ENCODE results near the gene ACAP3. TPM values are rescaled to one million over a fixed set of nuclear protein-coding genes. Genes with fewer than 3 reads are reported as not detected.

Gene ACAP3
- total and polyA plus RNA-seq, 4 experiments from 2014 or later = 5.4 to 65.6 (median 33.3) TPM

GRCh38 chr1:1273512-1274298 lies 34.0 kb downstream of the ACAP3 start, which contains the start of gene UBE2J2:
Gene UBE2J2 (minus strand): TSS chr1:1273854. CDS start chr1:1267992, 5,862 bp downstream.
- Histone ChIP-seq H3K27me3 (ENCODE audit: insufficient read depth, low read length) (no peaks in the 10 kb centered on the region), H3K9me3 (ENCODE audit: control insufficient read depth in 1 of 2, low read length in 2 of 2) (no peaks in the 10 kb centered on the region), H3K27ac (ENCODE audit: low read depth, low read length) (peak within 1 kb of the TSS; percentile 83), H3K36me3 (ENCODE audit: insufficient read depth, low read length) (no peaks in the 10 kb centered on the region), H3K4me3 (ENCODE audit: low read length in 2 of 2) (peak within 1 kb of the TSS; percentile 33 to 80), H3K4me1 (ENCODE audit: insufficient read depth, low read length) (peaks cover 43% of the 10 kb centered on the region)
- Mint-ChIP-seq H3K4me1 (peaks cover 22 to 40% (median 32%) of the 10 kb centered on the region in 4 donors), H3K27me3 (no peaks in the 10 kb centered on the region), H3K36me3 (peaks cover 5 to 19% of the 10 kb centered on the region in 2 donors), H3K9me3 (no peaks in the 10 kb centered on the region), H3K27ac (peak within 1 kb of the TSS; percentile 83 to 96 (median 89)), H3K4me3 (peak within 1 kb of the TSS; percentile 86 to 88 (median 87))
- intact Hi-C loops (cut with micrococcal nuclease) = loop anchor here (1.0 kb wide), 3 partner anchors 35 to 157 kb away; partner anchors contain the start of genes B3GALT6, C1orf159, PUSL1 and SDF4
- ChIA-PET POLR2A (ENCODE audit: partially characterized antibody) (interaction anchor here (0.9 to 1.8 kb wide), 10 partner anchors 17 to 342 kb away, joined by 3 to 10 read pairs (median 4); partner anchors contain the start of genes AURKAIP1, B3GALT6, MIB2 and SDF4), CTCF (ENCODE audit: partially characterized antibody) (interaction anchor here (1.4 kb wide), 1 partner anchor 151 kb away, joined by 3 read pairs; no protein-coding TSS in a partner anchor)
- peak; percentile 89 to 92 (median 90) for DNase-seq

GRCh38 chr1:1273209-1273511 lies 34.6 kb downstream of the ACAP3 start:
- Histone ChIP-seq H3K4me1 (ENCODE audit: insufficient read depth, low read length) (peaks cover 43% of the 10 kb centered on the region), H3K36me3 (ENCODE audit: insufficient read depth, low read length) (no peaks in the 10 kb centered on the region), H3K27ac (ENCODE audit: low read depth, low read length) (peak overlapping the region; percentile 83), H3K9me3 (ENCODE audit: control insufficient read depth in 1 of 2, low read length in 2 of 2) (no peaks in the 10 kb centered on the region), H3K27me3 (ENCODE audit: insufficient read depth, low read length) (no peaks in the 10 kb centered on the region), H3K4me3 (ENCODE audit: low read length in 2 of 2) (peak overlapping the region; percentile 33 to 80)
- Mint-ChIP-seq H3K9me3 (no peaks in the 10 kb centered on the region), H3K27ac (peak overlapping the region; percentile 83 to 96 (median 89)), H3K4me1 (peaks cover 22 to 43% (median 32%) of the 10 kb centered on the region in 4 donors), H3K4me3 (peak overlapping the region; percentile 86 to 88 (median 87)), H3K36me3 (peaks cover 5 to 21% of the 10 kb centered on the region in 2 donors), H3K27me3 (no peaks in the 10 kb centered on the region)
- ChIA-PET CTCF (ENCODE audit: partially characterized antibody) (interaction anchor here (1.4 kb wide), 1 partner anchor 150 kb away, joined by 3 read pairs; no protein-coding TSS in a partner anchor), POLR2A (ENCODE audit: partially characterized antibody) (interaction anchor here (0.9 to 1.8 kb wide), 9 partner anchors 17 to 342 kb away, joined by 3 to 10 read pairs (median 3); partner anchors contain the start of genes AURKAIP1, B3GALT6, MIB2 and SDF4)
- intact Hi-C loops (cut with micrococcal nuclease) = loop anchor here (1.0 kb wide), 2 partner anchors 35 to 41 kb away; partner anchors contain the start of genes B3GALT6, PUSL1 and SDF4
- no peak for DNase-seq

GRCh38 chr1:1272341-1273208 lies 35.2 kb downstream of the ACAP3 start:
- ChIA-PET CTCF (ENCODE audit: partially characterized antibody) (interaction anchor here (0.6 to 2.4 kb wide), 2 partner anchors 150 to 595 kb away, joined by 3 to 9 read pairs; no protein-coding TSS in a partner anchor), POLR2A (ENCODE audit: partially characterized antibody) (interaction anchor here (0.8 to 1.8 kb wide), 6 partner anchors 33 to 135 kb away, joined by 3 to 10 read pairs (median 4); partner anchors contain the start of genes AURKAIP1 and B3GALT6)
- Histone ChIP-seq H3K27ac (ENCODE audit: low read depth, low read length) (peak overlapping the region; percentile 83), H3K9me3 (ENCODE audit: control insufficient read depth in 1 of 2, low read length in 2 of 2) (no peaks in the 10 kb centered on the region), H3K36me3 (ENCODE audit: insufficient read depth, low read length) (no peaks in the 10 kb centered on the region), H3K27me3 (ENCODE audit: insufficient read depth, low read length) (no peaks in the 10 kb centered on the region), H3K4me3 (ENCODE audit: low read length in 2 of 2) (peak overlapping the region; percentile 33 to 80), H3K4me1 (ENCODE audit: insufficient read depth, low read length) (peaks cover 43% of the 10 kb centered on the region)
- H3K36me3 Mint-ChIP-seq = peaks cover 5 to 25% of the 10 kb centered on the region in 2 donors
- peak overlapping the region; percentile 86 to 88 (median 87) for H3K4me3 Mint-ChIP-seq
- H3K4me1 Mint-ChIP-seq = peaks cover 22 to 47% (median 33%) of the 10 kb centered on the region in 4 donors
- DNase-seq = peak in 1 of 5 donors; percentile 45
- no peaks in the 10 kb centered on the region for H3K9me3 Mint-ChIP-seq
- intact Hi-C loops (cut with micrococcal nuclease) = loop anchor here (1.0 kb wide), 2 partner anchors 36 to 40 kb away; partner anchors contain the start of genes B3GALT6, PUSL1 and SDF4
- no peaks in the 10 kb centered on the region for H3K27me3 Mint-ChIP-seq
- H3K27ac Mint-ChIP-seq = peak overlapping the region; percentile 83 to 96 (median 89)

GRCh38 chr1:1270813-1271212 lies 36.9 kb downstream of the ACAP3 start:
- H3K27me3 Mint-ChIP-seq = no peaks in the 10 kb centered on the region
- Histone ChIP-seq H3K4me3 (ENCODE audit: low read length in 2 of 2) (no peak overlapping the region), H3K4me1 (ENCODE audit: insufficient read depth, low read length) (peaks cover 43% of the 10 kb centered on the region), H3K27me3 (ENCODE audit: insufficient read depth, low read length) (no peaks in the 10 kb centered on the region), H3K36me3 (ENCODE audit: insufficient read depth, low read length) (no peaks in the 10 kb centered on the region), H3K27ac (ENCODE audit: low read depth, low read length) (no peak overlapping the region), H3K9me3 (ENCODE audit: control insufficient read depth in 1 of 2, low read length in 2 of 2) (no peaks in the 10 kb centered on the region)
- DNase-seq = peak in 1 of 5 donors; percentile 21
- peaks cover 25 to 49% (median 33%) of the 10 kb centered on the region in 4 donors for H3K4me1 Mint-ChIP-seq
- peak overlapping the region; percentile 69 to 86 (median 77) for H3K4me3 Mint-ChIP-seq
- intact Hi-C loops (cut with micrococcal nuclease) = no loop called here
- POLR2A ChIA-PET (ENCODE audit: partially characterized antibody) = interaction anchor here (0.8 kb wide), 1 partner anchor 14 kb away, joined by 3 read pairs; no protein-coding TSS in a partner anchor
- CTCF ChIA-PET (ENCODE audit: partially characterized antibody) = interaction anchor here (2.4 kb wide), 1 partner anchor 149 kb away, joined by 9 read pairs; no protein-coding TSS in a partner anchor
- H3K27ac Mint-ChIP-seq = peak overlapping the region; percentile 58 to 91 (median 83)
- no peaks in the 10 kb centered on the region for H3K9me3 Mint-ChIP-seq
- H3K36me3 Mint-ChIP-seq = peaks cover 9 to 35% of the 10 kb centered on the region in 2 donors

DNA sequence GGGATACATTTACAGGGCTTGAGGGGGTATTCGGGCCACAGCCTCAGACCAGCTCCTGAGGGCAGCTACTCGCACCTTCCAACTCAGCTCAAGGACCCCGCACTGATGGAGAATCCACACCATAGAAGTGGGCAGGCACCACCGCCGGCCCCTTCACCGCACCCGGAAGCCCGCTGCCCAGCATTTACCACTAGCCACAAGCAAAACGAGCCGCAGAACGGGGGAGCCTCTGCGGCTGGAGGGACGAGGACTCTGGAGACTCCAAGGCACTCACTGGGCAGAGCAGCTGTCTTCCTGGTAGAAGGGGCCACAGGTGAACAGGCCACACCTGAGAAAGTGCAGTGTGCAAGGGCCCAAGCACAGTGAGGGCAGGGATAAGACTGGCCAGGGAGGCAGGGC lies 39.4 kb downstream of the ACAP3 start:
- Mint-ChIP-seq H3K27me3 (no peaks in the 10 kb centered on the region), H3K27ac (no peak overlapping the region), H3K4me3 (no peak overlapping the region), H3K36me3 (peaks cover 17 to 44% of the 10 kb centered on the region in 2 donors), H3K9me3 (no peaks in the 10 kb centered on the region), H3K4me1 (peaks cover 27 to 53% (median 37%) of the 10 kb centered on the region in 4 donors)
- Histone ChIP-seq H3K9me3 (ENCODE audit: control insufficient read depth in 1 of 2, low read length in 2 of 2) (no peaks in the 10 kb centered on the region), H3K4me3 (ENCODE audit: low read length in 2 of 2) (no peak overlapping the region), H3K27me3 (ENCODE audit: insufficient read depth, low read length) (no peaks in the 10 kb centered on the region), H3K36me3 (ENCODE audit: insufficient read depth, low read length) (peaks cover 2% of the 10 kb centered on the region), H3K27ac (ENCODE audit: low read depth, low read length) (no peak overlapping the region), H3K4me1 (ENCODE audit: insufficient read depth, low read length) (peaks cover 37% of the 10 kb centered on the region)
- CTCF ChIA-PET (ENCODE audit: partially characterized antibody) = no interaction called here
- POLR2A ChIA-PET (ENCODE audit: partially characterized antibody) = no interaction called here
- intact Hi-C loops (cut with micrococcal nuclease) = no loop called here
- no peak for DNase-seq

- H3K27ac ChIP-seq (ENCODE audit: low read depth, low read length) = no peak overlapping the region
- H3K27me3 ChIP-seq (ENCODE audit: insufficient read depth, low read length) = no peaks in the 10 kb centered on the region
- Mint-ChIP-seq H3K36me3 (peaks cover 23 to 45% of the 10 kb centered on the region in 2 donors), H3K9me3 (no peaks in the 10 kb centered on the region), H3K4me1 (peaks cover 25 to 51% (median 34%) of the 10 kb centered on the region in 4 donors), H3K27me3 (no peaks in the 10 kb centered on the region), H3K27ac (no peak overlapping the region), H3K4me3 (no peak overlapping the region)
- H3K36me3 ChIP-seq (ENCODE audit: insufficient read depth, low read length) = peaks cover 8% of the 10 kb centered on the region
- CTCF ChIA-PET (ENCODE audit: partially characterized antibody) = no interaction called here
- POLR2A ChIA-PET (ENCODE audit: partially characterized antibody) = no interaction called here
- DNase-seq = no peak
- no peaks in the 10 kb centered on the region for H3K9me3 ChIP-seq (ENCODE audit: control insufficient read depth in 1 of 2, low read length in 2 of 2)
- H3K4me3 ChIP-seq (ENCODE audit: low read length in 2 of 2) = no peak overlapping the region
- intact Hi-C loops (cut with micrococcal nuclease) = no loop called here
- peaks cover 34% of the 10 kb centered on the region for H3K4me1 ChIP-seq (ENCODE audit: insufficient read depth, low read length)
Measured at GRCh38 chr1:1267488-1268283, 40.0 kb downstream of the ACAP3 start.
